GM19397 (cell line): ENCODE measurements around the gene FSTL5.
"Not testable (repeated sequence)": the region's sequence is repeated elsewhere in the genome, so short reads cannot be mapped to it uniquely, and the experiment has no call there.

Source experiments
- ATAC-seq: cut with Tn5 transposase; IDR thresholded peaks from one replicate; pipeline ENCODE4 v1.9.1; 2021; ENCODE audit warnings: mild to moderate bottlenecking, moderate library complexity; ENCODE audit not compliant: unreplicated experiment

Gene FSTL5

GRCh38 chr4:162104459-162105124 is 59.2 kb downstream of the FSTL5 start:
- ATAC-seq: no peak

DNA sequence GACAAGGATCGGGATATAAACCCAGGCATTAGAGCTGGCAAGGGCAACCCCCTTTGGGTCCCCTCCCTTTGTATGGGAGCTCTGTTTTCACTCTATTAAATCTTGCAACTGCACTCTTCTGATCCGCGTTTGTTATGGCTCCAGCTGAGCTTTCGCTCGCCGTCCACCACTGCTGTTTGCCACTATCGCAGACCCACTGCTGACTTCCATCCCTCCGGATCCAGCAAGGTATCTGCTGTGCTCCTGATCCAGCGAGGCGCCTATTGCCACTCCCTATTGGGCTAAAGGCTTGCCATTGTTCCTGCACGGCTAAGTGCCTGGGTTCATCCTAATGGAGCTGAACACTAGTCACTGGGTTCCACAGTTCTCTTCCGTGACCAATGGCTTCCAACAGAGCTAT is 59.9 kb downstream of the FSTL5 start:
- not testable (repeated sequence) for ATAC-seq

DNA sequence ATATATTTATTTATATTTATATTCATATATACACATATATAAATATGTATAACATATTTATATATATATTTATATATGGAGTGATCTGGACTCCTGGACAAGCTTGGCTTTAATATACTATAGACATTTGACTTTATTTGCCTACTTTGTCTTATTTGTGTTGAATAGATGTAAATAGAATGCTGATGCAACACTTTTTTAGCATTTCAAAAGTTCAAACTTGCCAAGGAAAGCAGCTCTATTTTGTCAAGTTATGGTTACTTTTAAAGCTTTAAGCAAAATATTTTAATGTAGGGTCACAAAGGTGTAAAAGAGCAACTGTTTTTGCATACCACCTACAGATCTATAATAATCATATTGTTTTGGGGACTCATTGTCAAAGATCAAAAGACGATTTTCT is 61.1 kb downstream of the FSTL5 start:
- no peak for ATAC-seq

DNA sequence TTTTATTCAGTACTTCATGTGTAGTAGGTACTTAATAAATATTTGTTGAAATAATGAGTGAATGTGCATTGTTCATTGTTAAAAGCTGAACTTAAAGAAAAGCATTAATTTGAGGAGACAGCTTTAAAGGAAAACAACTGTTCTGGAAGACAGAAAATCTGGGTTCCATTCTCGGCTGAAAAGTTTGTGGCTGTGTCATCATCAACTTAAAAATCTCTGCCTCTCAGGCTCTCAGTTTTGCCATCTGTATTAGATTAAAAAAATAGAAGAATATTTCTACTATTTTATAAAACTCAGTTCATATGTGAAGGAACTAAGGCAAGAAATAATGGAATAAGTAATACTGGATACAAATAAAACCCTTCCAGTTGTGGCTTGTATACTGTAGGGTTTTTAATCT is 62.5 kb downstream of the FSTL5 start:
- no peak for ATAC-seq

- ATAC-seq: no peak
Observed at GRCh38 chr4:162075726-162076125, 88.1 kb downstream of the FSTL5 start.

- ATAC-seq: no peak
Observed at GRCh38 chr4:162061214-162061613, 102.6 kb downstream of the FSTL5 start.

GRCh38 chr4:162059656-162060055 is 104.1 kb downstream of the FSTL5 start:
- ATAC-seq: no peak

DNA sequence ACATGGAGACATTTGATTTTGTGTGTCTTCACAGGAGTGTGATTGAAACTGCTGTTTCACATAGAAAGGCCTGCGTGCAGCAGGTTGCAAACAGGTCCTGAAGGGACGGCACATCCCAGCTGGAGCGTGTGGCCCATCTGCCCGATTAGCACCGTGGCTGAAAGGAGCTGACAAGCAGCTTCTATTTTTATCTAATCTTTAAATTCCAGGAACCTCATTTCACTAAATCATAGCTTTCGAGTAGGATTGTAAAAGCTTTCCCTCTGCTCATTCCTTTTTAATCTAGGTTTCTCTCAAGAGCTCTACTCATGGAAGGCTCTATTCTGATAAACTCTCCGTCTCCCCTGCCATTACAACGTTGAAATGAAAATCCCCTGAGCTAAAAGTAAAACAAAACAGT is 106.8 kb downstream of the FSTL5 start:
- ATAC-seq: no peak

DNA sequence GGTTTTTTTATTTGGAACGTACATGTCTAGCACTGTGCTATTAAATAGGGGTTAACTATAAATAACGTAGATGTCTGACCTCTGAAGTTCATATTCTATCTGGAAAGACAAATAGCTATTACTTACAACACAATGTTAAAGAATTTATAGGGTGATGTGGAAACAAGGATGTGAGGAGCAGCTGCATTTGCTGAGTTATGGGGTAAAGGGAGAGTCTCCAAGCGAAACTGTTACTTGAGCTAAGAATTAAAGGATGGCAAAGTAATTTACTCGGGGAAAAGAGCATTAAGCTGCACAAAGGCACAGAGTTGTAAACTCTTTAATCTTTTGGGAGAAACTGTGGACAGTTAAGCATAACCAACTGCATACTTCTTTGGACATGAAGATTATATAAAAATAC is 117.7 kb downstream of the FSTL5 start:
- no peak for ATAC-seq

DNA sequence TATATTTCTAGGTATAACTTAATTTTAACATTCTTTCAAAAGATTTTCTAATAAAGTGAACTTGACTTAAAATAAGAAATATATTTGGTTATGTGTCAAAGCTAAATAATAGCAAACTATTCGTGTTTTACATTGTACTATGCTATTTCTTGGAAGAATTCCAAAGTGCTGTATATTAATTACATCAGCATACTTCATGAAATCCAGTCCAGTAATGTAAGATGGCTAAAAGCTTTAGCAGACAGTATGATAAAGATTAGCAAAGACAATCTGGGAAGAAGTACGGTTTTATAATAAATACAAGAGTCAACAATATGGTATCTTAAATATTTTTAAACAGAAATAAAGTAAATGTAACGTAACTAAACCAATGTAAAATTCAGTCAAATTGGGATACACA is 125.7 kb downstream of the FSTL5 start:
- ATAC-seq: no peak

- no peak for ATAC-seq
Observed at GRCh38 chr4:162017863-162018262, 145.9 kb downstream of the FSTL5 start.

DNA sequence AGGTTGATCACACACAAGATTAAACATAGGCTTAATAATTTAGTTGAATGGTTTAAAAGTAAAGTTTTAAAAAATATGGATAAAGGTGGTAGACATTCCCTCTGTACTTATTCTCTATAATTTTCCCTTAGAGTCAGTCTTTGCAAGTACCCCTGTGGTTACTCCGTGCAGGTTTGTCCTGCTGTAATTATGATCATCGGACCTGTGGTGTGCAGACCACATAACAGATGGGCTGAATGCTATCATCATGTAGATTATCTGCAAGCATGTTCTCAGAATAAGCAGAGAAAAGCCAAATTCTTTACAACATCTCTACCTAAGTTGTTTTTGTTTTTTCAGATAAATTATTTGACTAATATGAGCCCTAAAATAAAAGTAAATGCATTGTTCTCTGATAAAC is 146.8 kb downstream of the FSTL5 start:
- no peak for ATAC-seq

- no peak for ATAC-seq
Observed at GRCh38 chr4:162016219-162016618, 147.6 kb downstream of the FSTL5 start.

DNA sequence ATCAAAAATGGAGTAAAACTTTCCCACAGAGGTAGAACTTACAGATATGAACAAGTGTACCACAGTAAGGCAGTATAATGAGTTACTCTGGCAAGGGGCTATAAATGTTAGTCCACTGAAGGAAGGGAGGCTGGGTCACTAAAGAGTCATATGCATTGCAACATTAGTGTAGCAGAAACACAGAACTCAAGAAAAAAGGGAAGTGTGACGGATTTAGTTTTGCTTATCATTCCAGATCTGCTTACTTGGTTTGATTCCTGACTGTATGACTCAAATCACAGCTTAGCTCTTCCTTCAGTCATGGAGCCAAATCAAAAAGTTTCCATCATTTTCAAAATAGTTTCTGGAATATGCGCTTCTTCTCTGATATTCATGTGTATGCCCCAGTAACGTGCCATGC is 148.7 kb downstream of the FSTL5 start:
- no peak for ATAC-seq

- no peak for ATAC-seq
Observed at GRCh38 chr4:162011089-162011488, 152.7 kb downstream of the FSTL5 start.

- no peak for ATAC-seq
Observed at GRCh38 chr4:162010362-162010761, 153.4 kb downstream of the FSTL5 start.

DNA sequence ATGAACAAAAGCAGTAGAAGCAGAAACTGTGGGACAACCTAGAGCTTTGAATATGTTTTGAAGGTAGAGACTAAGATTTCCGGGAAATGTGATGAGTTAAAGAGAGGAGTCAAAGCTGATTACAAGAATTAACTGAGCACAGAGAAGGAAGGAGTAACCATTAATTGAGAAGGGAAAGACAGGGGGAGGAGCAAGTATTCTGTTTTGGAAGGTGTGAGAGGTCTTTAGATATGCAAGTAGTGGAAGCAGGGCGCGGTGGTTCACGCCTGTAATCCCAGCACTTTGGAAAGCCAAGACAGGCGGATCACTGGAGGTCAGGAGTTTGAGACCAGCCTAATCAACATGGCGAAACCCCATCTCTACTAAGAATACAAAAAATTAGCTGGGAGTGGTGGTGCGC is 171.5 kb downstream of the FSTL5 start:
- no peak for ATAC-seq

GRCh38 chr4:161991811-161992210 is 172.0 kb downstream of the FSTL5 start:
- ATAC-seq: no peak

GRCh38 chr4:161990721-161991120 is 173.1 kb downstream of the FSTL5 start:
- no peak for ATAC-seq

- no peak for ATAC-seq
Observed at GRCh38 chr4:161988946-161989345, 174.9 kb downstream of the FSTL5 start.

DNA sequence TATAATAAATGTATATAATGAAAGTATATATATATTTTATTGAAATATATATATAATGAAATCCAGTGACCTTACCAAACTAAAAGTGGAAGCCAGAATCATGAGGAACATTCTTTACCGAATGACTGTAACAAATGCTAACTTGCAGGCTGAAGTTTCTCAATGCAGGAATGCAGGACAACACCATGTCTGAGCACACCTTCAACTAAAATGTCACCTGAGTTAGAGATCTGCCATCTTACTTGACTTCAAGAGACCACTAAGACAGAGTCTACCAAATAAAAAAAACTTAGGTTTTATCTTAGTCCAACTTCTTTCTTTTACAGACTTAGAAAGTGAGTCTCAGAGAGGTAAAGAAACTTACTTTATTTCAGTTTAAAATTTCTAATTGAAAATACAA is 176.2 kb downstream of the FSTL5 start:
- ATAC-seq: no peak

GRCh38 chr4:161952382-161952781 is 211.4 kb downstream of the FSTL5 start:
- ATAC-seq: no peak

- no peak for ATAC-seq
Observed at GRCh38 chr4:161949946-161950725, 213.7 kb downstream of the FSTL5 start.
